ENCODE results near the gene ARL4D.
"Not testable (repeated sequence)": the region's sequence is repeated elsewhere in the genome, so short reads cannot be mapped to it uniquely, and the experiment has no call there.

The ARL4D gene

GRCh38 chr17:43371227-43371821 is 27.5 kb upstream of the ARL4D start:
- no peak for DNase-seq

- DNase-seq = no peak
Observed at GRCh38 chr17:43372273-43372911, 26.4 kb upstream of the ARL4D start.

- DNase-seq = no peak
Observed at GRCh38 chr17:43373356-43373755, 25.4 kb upstream of the ARL4D start.

DNA sequence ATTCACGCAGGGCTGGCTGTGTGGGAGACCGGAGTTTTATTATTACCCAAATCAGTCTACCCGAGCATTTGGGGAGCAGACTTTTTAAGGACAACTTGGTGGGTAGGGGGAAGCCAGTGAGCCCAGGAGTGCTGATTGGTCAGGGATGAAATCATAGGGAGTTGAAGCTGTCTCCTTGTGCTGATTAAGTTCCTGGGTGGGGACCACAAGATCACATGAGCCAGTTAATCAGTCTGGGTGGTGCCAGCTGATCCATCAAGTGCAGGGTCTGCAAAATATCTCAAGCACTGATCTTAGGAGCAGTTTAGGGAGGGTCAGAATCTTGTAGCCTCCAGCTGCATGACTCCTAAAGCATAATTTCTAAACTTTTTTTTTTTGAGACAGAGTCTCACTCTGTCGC is 22.9 kb upstream of the ARL4D start:
- DNase-seq = not testable (repeated sequence)

DNA sequence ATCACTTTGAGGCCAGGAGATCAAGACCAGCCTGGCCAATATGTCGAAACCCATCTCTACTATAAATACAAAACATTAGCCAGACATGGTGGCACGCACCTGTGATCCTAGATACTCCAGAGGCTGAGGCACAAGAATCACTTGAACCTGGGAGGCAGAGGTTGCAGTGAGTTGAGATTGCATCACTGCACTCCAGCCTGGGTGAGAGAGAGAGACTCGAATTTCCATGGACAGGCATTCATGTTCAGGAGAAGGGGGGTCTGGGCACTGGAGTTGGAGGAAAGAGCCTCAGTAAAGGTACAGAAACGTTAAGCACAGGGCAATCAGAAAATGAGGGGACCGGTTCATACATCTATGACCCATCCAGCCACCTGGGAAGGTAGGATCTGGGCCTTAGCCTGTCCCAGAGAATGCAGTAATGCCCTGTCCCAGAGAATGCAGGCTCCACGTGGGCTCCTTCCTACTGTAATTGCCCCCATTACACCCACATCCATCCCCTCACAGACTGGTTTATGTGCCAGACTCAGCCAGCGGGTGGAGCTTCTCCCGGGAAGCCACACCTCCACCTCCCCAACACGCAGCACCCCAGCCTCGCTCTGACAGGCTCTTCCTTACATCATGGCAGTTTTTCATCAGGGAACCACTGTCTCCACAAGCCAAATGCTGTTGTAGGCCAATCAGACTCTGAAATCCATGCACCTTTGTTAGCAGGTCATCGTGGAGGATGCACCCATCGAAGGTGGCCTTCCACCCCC is 21.6 kb upstream of the ARL4D start:
- no peak for DNase-seq

- no peak for DNase-seq
Observed at GRCh38 chr17:43378766-43379165, 20.0 kb upstream of the ARL4D start.

- no peak for DNase-seq
Observed at GRCh38 chr17:43380307-43380706, 18.5 kb upstream of the ARL4D start.

GRCh38 chr17:43381204-43381603 is 17.6 kb upstream of the ARL4D start:
- no peak for DNase-seq

GRCh38 chr17:43381621-43382020 is 17.2 kb upstream of the ARL4D start:
- no peak for DNase-seq

- DNase-seq = no peak
Observed at GRCh38 chr17:43382776-43383175, 16.0 kb upstream of the ARL4D start.

DNA sequence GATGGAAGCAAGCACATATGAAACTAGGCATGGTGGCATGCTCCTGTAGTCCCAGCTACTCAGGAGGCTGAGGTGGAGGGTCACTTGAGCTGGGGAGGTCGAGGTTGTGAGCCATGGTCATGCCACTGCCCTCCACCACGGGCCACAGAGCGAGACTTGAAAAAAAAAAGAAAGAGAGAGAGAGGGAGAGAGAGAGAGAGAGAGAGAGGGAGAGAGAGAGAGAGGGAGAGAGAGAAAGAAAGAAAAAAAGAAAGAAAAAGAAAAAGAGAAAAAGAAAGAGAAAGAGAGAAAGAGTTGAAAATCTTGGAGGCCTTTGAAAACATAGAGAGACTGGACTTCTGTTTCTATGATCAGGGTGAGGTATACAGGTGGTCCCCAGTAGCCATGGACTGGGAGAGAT is 15.4 kb upstream of the ARL4D start:
- DNase-seq = no peak

GRCh38 chr17:43383826-43384475 is 14.8 kb upstream of the ARL4D start:
- no peak for DNase-seq

GRCh38 chr17:43384476-43384862 is 14.3 kb upstream of the ARL4D start:
- DNase-seq = no peak

DNA sequence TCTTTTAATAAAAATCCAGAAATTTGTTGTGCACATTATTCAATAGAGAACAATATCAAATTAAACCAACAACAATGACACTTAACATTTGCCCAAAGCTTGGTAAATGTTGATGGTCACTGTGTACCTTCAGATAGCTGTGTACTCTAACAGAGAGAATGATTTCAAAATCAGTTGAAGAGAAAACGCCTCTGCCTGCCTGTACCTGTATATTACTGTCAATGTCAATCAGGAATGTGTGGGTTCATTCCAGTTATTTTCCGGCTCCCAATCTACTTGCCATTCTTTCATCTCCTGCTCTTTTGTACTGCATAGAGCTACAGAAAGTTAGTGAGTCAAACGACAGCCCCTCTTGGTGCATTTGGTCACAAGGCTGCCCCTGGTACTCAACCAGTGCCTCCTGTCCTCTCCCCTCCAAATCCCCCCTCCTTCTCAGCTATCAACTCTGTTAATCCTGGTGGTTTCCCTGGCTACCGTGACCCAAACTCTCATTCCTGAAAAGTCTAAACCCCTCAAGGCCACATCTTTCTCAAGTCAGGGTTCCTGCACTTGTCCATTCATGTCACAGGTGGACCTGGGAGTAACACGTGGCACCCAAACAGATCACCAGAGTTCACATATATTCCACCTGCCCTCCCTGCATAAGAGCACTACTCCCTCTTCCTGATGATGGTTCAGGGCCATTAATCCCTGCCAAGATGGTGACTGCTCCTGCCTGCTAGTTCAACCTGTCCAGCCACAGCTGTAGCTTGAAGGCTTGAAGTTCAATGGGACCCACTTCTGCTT is 13.6 kb upstream of the ARL4D start:
- no peak for DNase-seq

DNA sequence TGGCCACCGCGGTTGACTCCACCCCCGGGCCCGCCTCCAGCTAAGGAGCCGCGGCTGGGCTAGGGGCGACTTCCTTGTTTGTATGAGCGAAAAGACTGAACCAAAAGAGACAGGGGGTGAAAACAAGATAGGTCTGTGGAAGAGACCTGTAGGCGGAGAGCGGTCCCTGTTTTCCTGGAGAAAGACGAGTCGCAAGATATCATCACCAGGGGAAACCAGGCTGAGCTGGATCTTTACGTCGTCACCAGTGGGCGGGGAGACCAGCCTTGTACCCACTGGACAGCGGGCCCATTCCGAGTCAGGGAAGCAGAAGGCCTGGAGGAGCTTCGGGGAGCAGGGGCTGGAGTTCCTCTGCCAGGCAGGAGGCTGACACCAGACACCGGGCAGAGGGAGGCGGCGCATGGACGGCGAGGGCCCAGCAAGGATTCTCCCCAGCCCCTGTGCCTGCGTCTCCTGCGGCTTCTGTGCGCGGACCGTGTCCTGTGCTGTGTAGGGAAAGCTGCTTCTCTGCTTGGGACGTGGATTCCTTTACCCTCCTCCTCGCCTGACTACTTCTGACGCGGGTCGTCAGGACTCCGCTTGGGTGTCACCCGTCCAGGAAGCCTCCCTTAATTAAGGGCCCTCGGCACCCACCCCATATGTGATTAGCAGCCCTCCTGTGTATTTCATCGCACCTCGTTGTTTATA is 10.3 kb upstream of the ARL4D start:
- peak; percentile 72 to 73 for DNase-seq

DNA sequence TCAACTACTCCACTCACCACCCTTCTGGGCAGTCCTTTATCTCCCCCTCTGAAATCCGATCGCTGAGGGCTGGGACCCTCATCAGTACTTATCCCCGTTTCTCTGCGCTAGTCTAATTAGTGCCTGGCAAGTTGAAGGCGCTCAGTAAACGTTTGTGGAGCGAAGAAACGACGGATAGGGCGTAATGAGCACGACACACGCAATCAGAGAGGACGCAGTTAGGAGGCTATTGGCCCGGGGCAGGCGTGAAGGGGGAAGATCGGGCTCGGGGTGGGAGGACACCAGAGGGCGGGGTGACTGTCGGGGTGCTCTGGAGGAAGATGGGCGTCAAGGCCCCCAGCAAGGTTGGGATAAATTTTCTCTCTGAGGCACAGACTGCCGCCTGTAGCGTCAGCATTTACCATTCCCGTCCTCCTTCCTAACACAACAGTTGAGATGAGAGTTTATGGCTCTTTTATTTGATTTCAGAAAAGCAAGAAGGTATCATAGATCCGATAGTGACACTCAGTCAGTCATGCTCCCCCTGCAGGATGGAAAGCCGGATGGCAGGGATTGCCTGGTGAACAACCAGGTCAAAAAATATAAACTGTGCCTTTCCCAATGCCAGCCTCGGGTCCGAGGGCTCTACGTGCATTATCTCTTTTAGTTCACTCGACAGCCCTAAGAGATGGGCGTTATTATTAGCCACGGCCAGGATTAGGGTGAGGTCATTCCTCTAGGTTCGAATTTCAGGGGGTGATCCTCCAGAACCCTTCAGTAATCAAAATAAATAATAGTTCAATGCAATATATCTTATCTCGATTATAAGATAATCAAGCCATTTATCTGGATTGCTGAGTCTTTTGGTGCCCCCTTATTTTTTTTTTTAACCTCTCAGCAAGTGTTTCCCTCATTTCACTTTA is 9.5 kb upstream of the ARL4D start:
- DNase-seq = peak; percentile 35 to 39

DNA sequence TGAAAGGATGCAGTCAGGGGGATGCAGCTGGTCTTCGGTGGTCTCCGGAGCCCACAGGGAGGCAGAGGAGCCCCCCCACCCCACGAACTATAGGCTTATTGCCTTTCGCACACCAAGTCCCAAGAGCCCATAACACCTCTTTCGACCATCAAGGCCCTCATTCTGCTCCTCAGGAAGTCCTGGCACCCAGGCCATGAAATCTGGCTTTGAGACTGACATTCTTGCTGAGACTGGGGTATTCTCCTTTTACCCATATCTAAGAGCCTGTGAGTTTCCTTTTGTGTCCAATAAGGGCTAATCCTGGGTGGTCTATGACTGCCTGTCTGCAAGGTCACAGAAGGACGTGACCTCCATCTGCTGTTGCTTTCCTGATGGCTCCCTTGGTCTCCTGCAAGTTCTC is 6.4 kb upstream of the ARL4D start:
- no peak for DNase-seq

- DNase-seq = peak; percentile 60 to 67
Observed at GRCh38 chr17:43393944-43394482, 4.8 kb upstream of the ARL4D start.

DNA sequence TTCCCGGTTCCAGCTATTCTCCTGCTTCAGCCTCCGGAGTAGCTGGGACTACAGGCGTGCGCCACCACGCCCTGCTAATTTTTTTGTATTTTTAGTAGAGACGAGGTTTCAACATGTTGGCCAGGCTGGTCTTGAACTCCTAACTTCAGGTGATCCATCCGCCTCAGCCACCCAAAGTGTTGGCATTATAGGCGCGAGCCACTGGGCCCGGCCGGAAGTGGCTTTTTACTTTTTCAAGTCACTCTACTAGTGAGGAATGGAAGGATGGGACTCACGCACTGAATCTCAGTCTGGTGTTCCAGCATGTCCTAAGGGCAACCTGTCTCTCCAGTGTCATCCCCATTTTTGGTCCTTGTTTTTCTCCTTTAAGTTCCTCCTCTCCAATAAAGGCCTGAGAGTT is 4.1 kb upstream of the ARL4D start:
- DNase-seq = not testable (repeated sequence)

- no peak for DNase-seq
Observed at GRCh38 chr17:43395165-43395564, 3.6 kb upstream of the ARL4D start.

GRCh38 chr17:43396491-43397060 is 2.2 kb upstream of the ARL4D start:
- no peak for DNase-seq
